ENCODE data around the gene CNTNAP2. TPM values are rescaled to one million over a fixed set of nuclear protein-coding genes. Genes with fewer than 3 reads are reported as not detected.

Gene CNTNAP2
- total and polyA plus RNA-seq, 7 donors: 0.60 to 2.4 (median 1.7) TPM

DNA sequence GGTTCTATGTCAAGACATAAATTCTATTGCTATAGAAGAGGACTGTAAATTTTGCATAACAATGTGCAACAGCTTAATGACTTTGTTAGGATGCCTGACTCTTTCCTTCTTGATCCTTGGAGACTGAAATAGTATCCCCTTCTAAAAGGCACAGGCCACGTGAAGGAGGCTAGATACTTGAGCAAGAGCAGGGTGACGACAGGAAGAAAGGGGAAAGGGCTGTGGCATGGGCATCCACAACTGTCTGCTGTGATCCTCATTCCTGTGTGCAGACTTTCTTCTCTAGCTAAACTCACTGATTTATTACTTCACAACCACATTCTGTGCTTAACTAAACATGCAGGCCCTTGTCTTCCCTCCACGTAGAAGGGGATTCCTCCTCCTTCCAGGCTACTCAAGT, 1362.2 kb downstream of the CNTNAP2 start:
- no peak overlapping the region for H3K4me3 ChIP-seq
- TF ChIP-seq CTCF (IDR thresholded peaks at IDR 0.05): no peak
- TF ChIP-seq POLR2AphosphoS5 (IDR thresholded peaks at IDR 0.05): no peak
- TF ChIP-seq POLR2A (IDR thresholded peaks at IDR 0.05): no peak
- TF ChIP-seq EP300 (IDR thresholded peaks at IDR 0.05): no peak
- H3K27ac ChIP-seq: no peak overlapping the region
- H3K4me1 ChIP-seq: no peaks in the 10 kb centered on the region
- no peaks in the 10 kb centered on the region for H3K36me3 ChIP-seq
- H3K9me3 ChIP-seq: no peaks in the 10 kb centered on the region
- H3K27me3 ChIP-seq: no peaks in the 10 kb centered on the region
- no peak for DNase-seq
- intact Hi-C loops (cut with DNase I): no loop called here
- 14 to 31% methylated on average over 3 of the region's 3 CpGs for WGBS, 2 donors

DNA sequence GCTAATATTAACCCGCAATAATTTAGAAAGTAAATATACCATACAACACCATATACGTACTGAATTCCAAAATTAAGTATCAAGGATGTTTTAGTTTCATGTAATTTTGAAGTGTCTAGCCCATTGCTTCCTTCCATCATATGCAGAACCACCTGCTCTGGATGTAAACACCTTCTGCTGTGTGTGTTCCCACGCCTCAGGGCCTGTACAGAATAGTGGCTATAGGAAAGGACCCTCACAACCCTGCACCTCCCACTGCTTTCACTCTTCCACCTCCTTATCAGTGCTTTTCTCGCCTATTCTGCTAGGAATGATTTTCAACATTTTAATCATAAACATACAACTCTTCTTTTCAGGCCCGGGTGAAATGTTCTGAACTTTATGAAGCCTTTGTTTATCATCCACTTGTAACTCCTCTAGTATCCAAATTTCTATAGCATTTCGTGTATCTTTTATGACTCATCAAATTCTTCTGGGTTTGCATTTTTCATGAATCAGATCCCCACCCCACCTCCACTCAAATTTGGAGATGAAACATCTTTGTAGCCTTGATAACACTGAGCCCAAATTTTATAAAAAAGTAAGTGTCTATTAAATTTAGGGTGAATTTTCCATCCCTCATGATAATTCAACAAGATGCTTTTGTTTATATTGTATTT, 1367.2 kb downstream of the CNTNAP2 start:
- Histone ChIP-seq H3K27ac (no peak overlapping the region), H3K4me1 (no peaks in the 10 kb centered on the region), H3K36me3 (no peaks in the 10 kb centered on the region), H3K27me3 (no peaks in the 10 kb centered on the region), H3K4me3 (no peak overlapping the region), H3K9me3 (no peaks in the 10 kb centered on the region)
- DNase-seq: no peak
- WGBS, 2 donors: 64 to 73% methylated on average over 6 of the region's 6 CpGs
- no peak for TF ChIP-seq EP300 (IDR thresholded peaks at IDR 0.05)
- no peak for TF ChIP-seq CTCF (IDR thresholded peaks at IDR 0.05)
- TF ChIP-seq POLR2A (IDR thresholded peaks at IDR 0.05): no peak
- TF ChIP-seq POLR2AphosphoS5 (IDR thresholded peaks at IDR 0.05): no peak
- intact Hi-C loops (cut with DNase I): no loop called here

DNA sequence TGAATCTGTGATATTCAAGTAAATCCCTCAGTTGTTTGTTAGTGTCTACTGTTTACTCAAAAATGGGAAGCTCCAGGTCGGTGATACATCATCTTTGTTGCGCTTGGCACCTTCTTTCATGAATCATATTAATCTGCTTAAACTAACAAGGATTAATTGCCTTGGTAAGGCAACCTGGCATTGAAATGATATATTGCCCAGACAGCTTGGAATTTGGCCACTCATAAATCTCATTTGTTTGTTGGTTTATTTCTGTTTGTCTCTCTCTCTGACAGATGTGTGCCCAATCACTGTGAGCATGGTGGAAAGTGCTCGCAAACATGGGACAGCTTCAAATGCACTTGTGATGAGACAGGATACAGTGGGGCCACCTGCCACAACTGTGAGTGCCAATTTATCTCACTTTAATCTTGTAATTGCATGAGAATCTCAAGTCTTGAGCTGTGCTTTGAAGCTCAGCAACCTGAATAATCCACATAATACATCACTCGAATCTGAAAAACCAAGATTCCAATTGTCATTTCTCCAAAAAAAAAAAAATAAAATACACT, 1369.1 kb downstream of the CNTNAP2 start:
- no peak for DNase-seq
- TF ChIP-seq CTCF (IDR thresholded peaks at IDR 0.05): no peak
- no peak for TF ChIP-seq EP300 (IDR thresholded peaks at IDR 0.05)
- TF ChIP-seq POLR2A (IDR thresholded peaks at IDR 0.05): no peak
- no peak for TF ChIP-seq POLR2AphosphoS5 (IDR thresholded peaks at IDR 0.05)
- no peaks in the 10 kb centered on the region for H3K4me1 ChIP-seq
- no peaks in the 10 kb centered on the region for H3K36me3 ChIP-seq
- no peak overlapping the region for H3K4me3 ChIP-seq
- H3K27me3 ChIP-seq: no peaks in the 10 kb centered on the region
- H3K27ac ChIP-seq: no peak overlapping the region
- intact Hi-C loops (cut with DNase I): no loop called here
- WGBS, 2 donors: 49 to 79% methylated on average over 4 of the region's 4 CpGs
- no peaks in the 10 kb centered on the region for H3K9me3 ChIP-seq

GRCh38 chr7:147492606-147493005, 1376.0 kb downstream of the CNTNAP2 start:
- DNase-seq: no peak
- no peaks in the 10 kb centered on the region for H3K27me3 ChIP-seq
- WGBS, 2 donors: 90 to 92% methylated on average over 4 of the region's 4 CpGs
- no peak overlapping the region for H3K27ac ChIP-seq
- H3K4me1 ChIP-seq: no peaks in the 10 kb centered on the region
- no peak for TF ChIP-seq POLR2AphosphoS5 (IDR thresholded peaks at IDR 0.05)
- TF ChIP-seq EP300 (IDR thresholded peaks at IDR 0.05): no peak
- TF ChIP-seq CTCF (IDR thresholded peaks at IDR 0.05): no peak
- no peak for TF ChIP-seq POLR2A (IDR thresholded peaks at IDR 0.05)
- intact Hi-C loops (cut with DNase I): no loop called here
- H3K4me3 ChIP-seq: no peak overlapping the region
- no peaks in the 10 kb centered on the region for H3K9me3 ChIP-seq
- H3K36me3 ChIP-seq: no peaks in the 10 kb centered on the region

DNA sequence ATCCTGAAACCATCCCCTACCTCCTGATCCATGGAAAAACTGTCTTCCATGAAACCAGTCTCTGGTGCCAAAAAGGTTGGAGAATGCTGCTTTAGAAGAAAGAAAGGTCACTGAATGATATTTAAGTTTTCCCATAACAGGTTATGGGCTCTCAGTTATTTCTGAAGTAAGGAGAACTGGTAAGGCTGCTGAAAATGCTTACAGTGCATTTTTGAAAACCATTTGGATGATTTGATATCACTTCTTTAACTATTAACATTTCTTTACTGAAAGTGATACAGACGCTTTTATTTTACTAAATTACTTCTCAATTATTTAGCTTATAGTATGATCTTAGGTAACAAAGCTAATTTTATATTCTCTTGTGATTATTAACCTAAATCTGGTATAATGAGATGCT, 1379.6 kb downstream of the CNTNAP2 start:
- WGBS, 2 donors: 90% methylated on average over 1 of the region's 1 CpG
- Histone ChIP-seq H3K9me3 (no peaks in the 10 kb centered on the region), H3K36me3 (no peaks in the 10 kb centered on the region), H3K4me1 (no peaks in the 10 kb centered on the region), H3K4me3 (no peak overlapping the region), H3K27ac (no peak overlapping the region), H3K27me3 (no peaks in the 10 kb centered on the region)
- DNase-seq: no peak
- intact Hi-C loops (cut with DNase I): no loop called here
- TF ChIP-seq POLR2A (IDR thresholded peaks at IDR 0.05): no peak
- no peak for TF ChIP-seq POLR2AphosphoS5 (IDR thresholded peaks at IDR 0.05)
- TF ChIP-seq CTCF (IDR thresholded peaks at IDR 0.05): no peak
- TF ChIP-seq EP300 (IDR thresholded peaks at IDR 0.05): no peak
